BE2C (cell line): ENCODE measurements around the gene SPATA21.

Source experiments
- DNase-seq: peaks from one replicate; pipeline ENCODE4 v3.0.0-alpha.2; 2020
- H3K27me3 ChIP-seq: fragments of 250-450 bp; sonication (Bioruptor Pico); 2 replicates; pipeline ENCODE4 v1.5.1; 2020; ENCODE audit warnings: mild to moderate bottlenecking
- H3K36me3 ChIP-seq: fragments of 250-450 bp; sonication (Bioruptor Pico); 2 replicates; pipeline ENCODE4 v1.5.1; 2020; ENCODE audit warnings: mild to moderate bottlenecking
- H3K4me1 ChIP-seq: fragments of 250-450 bp; sonication (Bioruptor Pico); 2 replicates; pipeline ENCODE4 v1.5.1; 2020
- H3K4me3 ChIP-seq: 2 replicates; pipeline ENCODE4 v1.5.1; 2011; ENCODE audit warnings: low read depth, low read length
- H3K9me3 ChIP-seq: fragments of 250-450 bp; sonication (Bioruptor Pico); 2 replicates; pipeline ENCODE4 v1.5.1; 2020
- CTCF ChIP-seq: IDR thresholded peaks from 2 replicates; pipeline ENCODE4 v1.5.1; 2012; ENCODE audit warnings: mild to moderate bottlenecking, low read depth, low read length

Gene SPATA21

GRCh38 chr1:16375521-16376340 lies 61.5 kb downstream of the SPATA21 start:
- H3K27me3 ChIP-seq, result no peaks in the 10 kb centered on the region
- H3K4me1 ChIP-seq, result no peaks in the 10 kb centered on the region
- 0 out of 2 replicates have a peak, but pooled peaks cover 3% of the 10 kb centered on the region for H3K36me3 ChIP-seq
- H3K4me3 ChIP-seq, result no peak overlapping the region
- TF ChIP-seq CTCF, result no peak
- DNase-seq, result no peak
- no peaks in the 10 kb centered on the region for H3K9me3 ChIP-seq

GRCh38 chr1:16374266-16374665 lies 63.0 kb downstream of the SPATA21 start:
- no peaks in the 10 kb centered on the region for H3K27me3 ChIP-seq
- H3K9me3 ChIP-seq, result no peaks in the 10 kb centered on the region
- no peaks in the 10 kb centered on the region for H3K4me1 ChIP-seq
- no peak for DNase-seq
- H3K4me3 ChIP-seq, result no peak overlapping the region
- 0 out of 2 replicates have a peak, but pooled peaks cover 3% of the 10 kb centered on the region for H3K36me3 ChIP-seq
- no peak for TF ChIP-seq CTCF

GRCh38 chr1:16372535-16373285 lies 64.5 kb downstream of the SPATA21 start:
- no peaks in the 10 kb centered on the region for H3K27me3 ChIP-seq
- 0 out of 2 replicates have a peak, but pooled peaks cover 3% of the 10 kb centered on the region for H3K36me3 ChIP-seq
- H3K4me3 ChIP-seq, result no peak overlapping the region
- DNase-seq, result no peak
- TF ChIP-seq CTCF, result no peak
- H3K4me1 ChIP-seq, result no peaks in the 10 kb centered on the region
- no peaks in the 10 kb centered on the region for H3K9me3 ChIP-seq

GRCh38 chr1:16371725-16372124 lies 65.5 kb downstream of the SPATA21 start:
- 0 out of 2 replicates have a peak, but pooled peaks cover 3% of the 10 kb centered on the region for H3K36me3 ChIP-seq
- H3K4me3 ChIP-seq, result no peak overlapping the region
- no peak for DNase-seq
- no peaks in the 10 kb centered on the region for H3K27me3 ChIP-seq
- no peaks in the 10 kb centered on the region for H3K9me3 ChIP-seq
- no peaks in the 10 kb centered on the region for H3K4me1 ChIP-seq
- no peak for TF ChIP-seq CTCF

- no peak for DNase-seq
- Histone ChIP-seq H3K9me3 (no peaks in the 10 kb centered on the region), H3K4me1 (no peaks in the 10 kb centered on the region), H3K4me3 (no peak overlapping the region), H3K27me3 (no peaks in the 10 kb centered on the region), H3K36me3 (0 out of 2 replicates have a peak, but pooled peaks cover 3% of the 10 kb centered on the region)
- no peak for TF ChIP-seq CTCF
Measured at GRCh38 chr1:16369821-16370220, 67.4 kb downstream of the SPATA21 start.
